Measurements from ENCODE around the gene KLHL29. TPM values are rescaled to one million over a fixed set of nuclear protein-coding genes. Genes with fewer than 3 reads are reported as not detected.

KLHL29 gene
- total RNA-seq, 1 experiment from 2014 or later = 3.4 TPM

- TF ChIP-seq EZH2 (IDR thresholded peaks at IDR 0.05; ENCODE audit: low read depth) = no peak
- TF ChIP-seq CTCF (conservative IDR thresholded peaks at IDR 0.05) = no peak
- Histone ChIP-seq H2AFZ (no peak overlapping the region), H3F3A (ENCODE audit: insufficient read depth, low read depth) (no peaks in the 10 kb centered on the region), H3K4me3 (no peak overlapping the region), H3K79me2 (ENCODE audit: low read depth) (no peaks in the 10 kb centered on the region), H3K9me3 (ENCODE audit: insufficient read depth, low read depth) (no peaks in the 10 kb centered on the region), H3K36me3 (ENCODE audit: low read depth) (no peaks in the 10 kb centered on the region), H3K27me3 (ENCODE audit: insufficient read depth, low read depth) (no peaks in the 10 kb centered on the region), H3K9me2 (ENCODE audit: insufficient read depth) (no peaks in the 10 kb centered on the region), H3K27ac (no peak overlapping the region), H3K4me2 (no peak overlapping the region), H3K4me1 (replicated peaks; ENCODE audit: insufficient read depth) (no peaks in the 10 kb centered on the region), H4K20me1 (ENCODE audit: insufficient read depth) (no peaks in the 10 kb centered on the region)
- BruUV-seq (replicated peaks) = no TSS peak
- intact Hi-C loops (cut with micrococcal nuclease; ENCODE audit: unreplicated experiment) = no loop called here
- DNase-seq = no peak
- ChIA-PET POLR2A (ENCODE audit: unreplicated experiment) (no interaction called here), CTCF (no interaction called here)
Observed at GRCh38 chr2:23531881-23532280, 146.9 kb downstream of the KLHL29 start.

GRCh38 chr2:23532391-23533337, 147.7 kb downstream of the KLHL29 start:
- H3K9me3 ChIP-seq (ENCODE audit: insufficient read depth, low read depth) = no peaks in the 10 kb centered on the region
- no TSS peak for BruUV-seq (replicated peaks)
- CTCF ChIA-PET = no interaction called here
- no peaks in the 10 kb centered on the region for H3K79me2 ChIP-seq (ENCODE audit: low read depth)
- no peaks in the 10 kb centered on the region for H4K20me1 ChIP-seq (ENCODE audit: insufficient read depth)
- POLR2A ChIA-PET (ENCODE audit: unreplicated experiment) = no interaction called here
- H3K27me3 ChIP-seq (ENCODE audit: insufficient read depth, low read depth) = no peaks in the 10 kb centered on the region
- no peaks in the 10 kb centered on the region for H3K9me2 ChIP-seq (ENCODE audit: insufficient read depth)
- DNase-seq = no peak
- H3K27ac ChIP-seq = no peak overlapping the region
- no peak for TF ChIP-seq EZH2 (IDR thresholded peaks at IDR 0.05; ENCODE audit: low read depth)
- H2AFZ ChIP-seq = no peak overlapping the region
- no peaks in the 10 kb centered on the region for H3K36me3 ChIP-seq (ENCODE audit: low read depth)
- no peaks in the 10 kb centered on the region for H3K4me1 ChIP-seq (replicated peaks; ENCODE audit: insufficient read depth)
- H3K4me3 ChIP-seq = no peak overlapping the region
- no peaks in the 10 kb centered on the region for H3F3A ChIP-seq (ENCODE audit: insufficient read depth, low read depth)
- intact Hi-C loops (cut with micrococcal nuclease; ENCODE audit: unreplicated experiment) = no loop called here
- H3K4me2 ChIP-seq = no peak overlapping the region

GRCh38 chr2:23533338-23533695, 148.3 kb downstream of the KLHL29 start:
- TF ChIP-seq CTCF (conservative IDR thresholded peaks at IDR 0.05) (no peak), EZH2 (IDR thresholded peaks at IDR 0.05; ENCODE audit: low read depth) (no peak)
- intact Hi-C loops (cut with micrococcal nuclease; ENCODE audit: unreplicated experiment) = no loop called here

More at GRCh38 chr2:23533338-23533695, 148.3 kb downstream of the KLHL29 start:
- ChIA-PET CTCF (no interaction called here), POLR2A (ENCODE audit: unreplicated experiment) (no interaction called here)
- Histone ChIP-seq H3K4me1 (replicated peaks; ENCODE audit: insufficient read depth) (no peaks in the 10 kb centered on the region), H3K4me3 (no peak overlapping the region), H3F3A (ENCODE audit: insufficient read depth, low read depth) (no peaks in the 10 kb centered on the region), H3K79me2 (ENCODE audit: low read depth) (no peaks in the 10 kb centered on the region), H3K9me3 (ENCODE audit: insufficient read depth, low read depth) (no peaks in the 10 kb centered on the region), H3K27ac (no peak overlapping the region), H3K4me2 (no peak overlapping the region), H3K36me3 (ENCODE audit: low read depth) (no peaks in the 10 kb centered on the region), H4K20me1 (ENCODE audit: insufficient read depth) (no peaks in the 10 kb centered on the region), H3K27me3 (ENCODE audit: insufficient read depth, low read depth) (no peaks in the 10 kb centered on the region), H3K9me2 (ENCODE audit: insufficient read depth) (no peaks in the 10 kb centered on the region), H2AFZ (no peak overlapping the region)
- no peak for DNase-seq
- BruUV-seq (replicated peaks) = no TSS peak
